Measurements from ENCODE around the gene CALN1. TPM values are rescaled to one million over a fixed set of nuclear protein-coding genes. Genes with fewer than 3 reads are reported as not detected.

The CALN1 gene
- polyA plus RNA-seq, 1 experiment = not detected

DNA sequence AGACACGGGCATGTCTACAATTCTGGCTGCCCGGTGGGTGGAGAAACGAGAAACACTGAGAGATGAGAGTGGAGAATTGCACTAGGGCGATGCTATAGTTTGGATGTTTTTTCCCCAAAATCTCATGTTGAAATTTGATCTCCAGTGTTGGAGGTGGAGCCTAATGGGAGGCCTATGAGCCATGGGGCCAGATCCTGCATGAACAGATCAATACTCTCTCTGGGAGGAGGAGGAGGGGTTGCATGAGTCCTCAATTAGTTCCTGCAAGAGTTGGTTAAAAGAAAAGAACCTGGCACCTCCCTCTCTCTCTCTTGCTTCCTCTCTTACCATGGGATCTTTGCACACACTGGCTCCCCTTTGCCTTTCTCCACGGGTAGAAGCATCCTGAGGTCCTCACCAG lies 299.1 kb downstream of the CALN1 start:
- POLR2A ChIA-PET = no interaction called here
- CTCF ChIA-PET = no interaction called here
- Histone ChIP-seq H3K27me3 (ENCODE audit: control insufficient read depth, insufficient read depth, low read length) (no peaks in the 10 kb centered on the region), H3K36me3 (ENCODE audit: control insufficient read depth, insufficient read depth, low read length) (no peaks in the 10 kb centered on the region), H3K4me3 (ENCODE audit: low read depth, low read length) (no peak overlapping the region)
- DNase-seq (ENCODE audit: low read depth) = no peak
- TF ChIP-seq, protein P1, sequence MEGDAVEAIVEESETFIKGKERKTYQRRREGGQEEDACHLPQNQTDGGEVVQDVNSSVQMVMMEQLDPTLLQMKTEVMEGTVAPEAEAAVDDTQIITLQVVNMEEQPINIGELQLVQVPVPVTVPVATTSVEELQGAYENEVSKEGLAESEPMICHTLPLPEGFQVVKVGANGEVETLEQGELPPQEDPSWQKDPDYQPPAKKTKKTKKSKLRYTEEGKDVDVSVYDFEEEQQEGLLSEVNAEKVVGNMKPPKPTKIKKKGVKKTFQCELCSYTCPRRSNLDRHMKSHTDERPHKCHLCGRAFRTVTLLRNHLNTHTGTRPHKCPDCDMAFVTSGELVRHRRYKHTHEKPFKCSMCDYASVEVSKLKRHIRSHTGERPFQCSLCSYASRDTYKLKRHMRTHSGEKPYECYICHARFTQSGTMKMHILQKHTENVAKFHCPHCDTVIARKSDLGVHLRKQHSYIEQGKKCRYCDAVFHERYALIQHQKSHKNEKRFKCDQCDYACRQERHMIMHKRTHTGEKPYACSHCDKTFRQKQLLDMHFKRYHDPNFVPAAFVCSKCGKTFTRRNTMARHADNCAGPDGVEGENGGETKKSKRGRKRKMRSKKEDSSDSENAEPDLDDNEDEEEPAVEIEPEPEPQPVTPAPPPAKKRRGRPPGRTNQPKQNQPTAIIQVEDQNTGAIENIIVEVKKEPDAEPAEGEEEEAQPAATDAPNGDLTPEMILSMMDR (IDR thresholded peaks at IDR 0.05; ENCODE audit: insufficient read depth, low read depth, low read length) = no peak

DNA sequence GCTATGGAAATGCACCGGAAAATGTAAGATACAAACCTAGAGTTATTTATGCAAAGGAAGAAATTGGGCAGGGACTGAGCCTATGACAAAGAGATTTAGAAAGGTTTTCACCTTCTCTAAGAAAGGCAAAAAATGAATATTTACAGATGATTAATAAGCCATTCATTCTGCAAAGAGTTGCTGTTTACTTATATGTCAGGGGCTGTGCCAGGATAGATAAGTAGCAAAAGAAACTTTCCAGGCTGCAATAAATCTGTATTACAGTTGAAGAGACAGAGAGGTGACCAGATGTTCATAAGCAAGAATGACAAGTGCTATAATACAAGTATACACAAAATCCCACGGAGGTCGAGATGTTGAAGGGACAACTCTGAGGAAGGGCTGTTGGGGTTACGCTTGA lies 299.6 kb downstream of the CALN1 start:
- no peak for DNase-seq (ENCODE audit: low read depth)
- POLR2A ChIA-PET = no interaction called here
- no peaks in the 10 kb centered on the region for H3K36me3 ChIP-seq (ENCODE audit: control insufficient read depth, insufficient read depth, low read length)
- no peaks in the 10 kb centered on the region for H3K27me3 ChIP-seq (ENCODE audit: control insufficient read depth, insufficient read depth, low read length)
- CTCF ChIA-PET = no interaction called here
- TF ChIP-seq, protein P1 (IDR thresholded peaks at IDR 0.05; ENCODE audit: insufficient read depth, low read depth, low read length) = no peak
- no peak overlapping the region for H3K4me3 ChIP-seq (ENCODE audit: low read depth, low read length)

DNA sequence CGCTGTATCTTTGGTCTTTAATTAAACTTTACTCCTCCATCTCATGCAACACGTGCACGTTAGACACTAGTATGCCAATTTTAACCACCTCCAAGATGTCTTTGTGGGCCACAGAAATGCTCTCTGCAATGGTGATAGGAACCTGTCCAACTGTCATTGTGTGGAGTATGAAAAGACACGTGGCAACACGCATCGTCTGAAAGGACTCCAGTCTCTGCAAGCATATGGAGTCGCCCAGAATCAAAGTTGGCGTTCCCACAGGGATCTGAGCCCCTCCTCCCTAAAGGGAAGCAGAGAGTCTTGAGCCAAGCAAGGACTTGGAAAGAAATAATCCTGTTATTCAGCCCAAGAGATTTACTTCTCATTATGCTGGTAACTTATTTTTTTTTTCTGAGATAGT lies 301.1 kb downstream of the CALN1 start:
- DNase-seq (ENCODE audit: low read depth) = no peak
- Histone ChIP-seq H3K4me3 (ENCODE audit: low read depth, low read length) (no peak overlapping the region), H3K36me3 (ENCODE audit: control insufficient read depth, insufficient read depth, low read length) (no peaks in the 10 kb centered on the region), H3K27me3 (ENCODE audit: control insufficient read depth, insufficient read depth, low read length) (no peaks in the 10 kb centered on the region)
- POLR2A ChIA-PET = no interaction called here
- TF ChIP-seq, protein P1 (IDR thresholded peaks at IDR 0.05; ENCODE audit: insufficient read depth, low read depth, low read length) = no peak
- CTCF ChIA-PET = no interaction called here

DNA sequence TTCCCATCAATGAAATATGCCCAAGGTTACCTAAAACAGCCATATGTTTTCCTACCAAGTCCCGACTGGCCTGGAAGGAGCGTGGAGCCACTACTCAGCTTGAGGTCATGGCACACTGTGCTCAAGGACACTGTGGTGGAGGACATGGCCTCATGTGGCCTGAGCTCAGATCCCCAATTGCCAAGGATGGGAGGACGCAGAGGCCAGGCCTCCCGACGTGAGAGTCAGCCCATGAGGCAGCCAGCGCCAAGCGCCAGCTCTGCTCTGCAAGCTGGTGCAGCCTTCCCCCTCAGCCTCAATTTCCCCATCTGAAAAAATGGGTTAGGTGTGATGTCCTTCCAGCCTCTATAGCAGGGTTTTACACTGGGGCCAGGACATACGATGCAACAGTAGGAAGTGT lies 302.6 kb downstream of the CALN1 start:
- DNase-seq (ENCODE audit: low read depth) = no peak
- POLR2A ChIA-PET = no interaction called here
- H3K36me3 ChIP-seq (ENCODE audit: control insufficient read depth, insufficient read depth, low read length) = no peaks in the 10 kb centered on the region
- no peak overlapping the region for H3K4me3 ChIP-seq (ENCODE audit: low read depth, low read length)
- TF ChIP-seq, protein P1 (IDR thresholded peaks at IDR 0.05; ENCODE audit: insufficient read depth, low read depth, low read length) = no peak
- CTCF ChIA-PET = no interaction called here
- H3K27me3 ChIP-seq (ENCODE audit: control insufficient read depth, insufficient read depth, low read length) = no peaks in the 10 kb centered on the region

DNA sequence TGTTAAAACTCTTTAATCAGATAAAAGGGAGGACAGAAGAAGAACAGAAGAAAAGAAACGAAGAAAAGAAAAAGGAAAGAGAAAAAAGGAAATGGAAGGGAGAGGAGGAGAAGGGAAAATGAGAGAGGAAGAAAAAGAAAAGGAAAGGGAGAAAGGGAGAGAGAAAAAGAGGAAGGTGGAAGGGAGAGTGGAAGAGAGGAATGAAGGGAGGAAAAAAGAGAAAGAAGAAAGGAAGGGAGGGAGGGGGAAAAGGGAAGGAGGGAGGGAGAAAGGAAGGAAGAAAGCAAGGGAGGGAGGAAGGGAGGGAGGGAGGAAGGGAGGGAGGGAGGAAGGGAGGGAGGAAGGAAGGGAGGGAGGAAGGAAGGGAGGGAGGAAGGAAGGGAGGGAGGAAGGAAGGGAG lies 305.7 kb downstream of the CALN1 start:
- Histone ChIP-seq H3K27me3 (ENCODE audit: control insufficient read depth, insufficient read depth, low read length) (no peaks in the 10 kb centered on the region), H3K4me3 (ENCODE audit: low read depth, low read length) (no peak overlapping the region), H3K36me3 (ENCODE audit: control insufficient read depth, insufficient read depth, low read length) (no peaks in the 10 kb centered on the region)
- DNase-seq (ENCODE audit: low read depth) = no peak
- TF ChIP-seq, protein P1 (IDR thresholded peaks at IDR 0.05; ENCODE audit: insufficient read depth, low read depth, low read length) = no peak
- CTCF ChIA-PET = no interaction called here
- POLR2A ChIA-PET = no interaction called here
